Measurements from ENCODE around the gene DTX3. TPM values are rescaled to one million over a fixed set of nuclear protein-coding genes. Genes with fewer than 3 reads are reported as not detected.
A peak's percentile ranks its signal among the peaks of the same experiment; 100 is the strongest.

DTX3 gene
- total and polyA plus RNA-seq, 2 of the 13 experiments (the other 11 are each of a cell fraction or from before 2014, with no cell fraction given) = 9.0 to 27.2 TPM

GRCh38 chr12:57618966-57619433, 14.4 kb downstream of the DTX3 start (continued):
- TF ChIP-seq KAT7 (CRISPR knock-in tag; IDR thresholded peaks at IDR 0.05; ENCODE audit: borderline replicate concordance) = no peak
- TF ChIP-seq, protein P1, sequence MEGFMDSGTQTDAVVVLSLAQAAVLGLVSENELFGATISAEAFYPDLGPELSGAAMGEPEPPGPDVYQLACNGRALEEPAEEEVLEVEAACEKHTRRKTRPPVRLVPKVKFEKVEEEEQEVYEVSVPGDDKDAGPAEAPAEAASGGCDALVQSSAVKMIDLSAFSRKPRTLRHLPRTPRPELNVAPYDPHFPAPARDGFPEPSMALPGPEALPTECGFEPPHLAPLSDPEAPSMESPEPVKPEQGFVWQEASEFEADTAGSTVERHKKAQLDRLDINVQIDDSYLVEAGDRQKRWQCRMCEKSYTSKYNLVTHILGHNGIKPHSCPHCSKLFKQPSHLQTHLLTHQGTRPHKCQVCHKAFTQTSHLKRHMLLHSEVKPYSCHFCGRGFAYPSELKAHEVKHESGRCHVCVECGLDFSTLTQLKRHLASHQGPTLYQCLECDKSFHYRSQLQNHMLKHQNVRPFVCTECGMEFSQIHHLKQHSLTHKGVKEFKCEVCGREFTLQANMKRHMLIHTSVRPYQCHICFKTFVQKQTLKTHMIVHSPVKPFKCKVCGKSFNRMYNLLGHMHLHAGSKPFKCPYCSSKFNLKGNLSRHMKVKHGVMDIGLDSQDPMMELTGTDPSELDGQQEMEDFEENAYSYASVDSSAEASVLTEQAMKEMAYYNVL (CRISPR knock-in tag; IDR thresholded peaks at IDR 0.05; ENCODE audit: borderline replicate concordance) = no peak
- 0 out of 4 replicates have a peak, but pooled peaks of 1 of the 2 experiments have one; percentile 11 for TF ChIP-seq HMGXB4 (CRISPR knock-in tag; IDR thresholded peaks at IDR 0.05; ENCODE audit: borderline replicate concordance in 1 of 2, low read depth in 1 of 2)
- TF ChIP-seq ZNF547 (CRISPR knock-in tag; IDR thresholded peaks at IDR 0.05) = 0 out of 2 replicates have a peak, but pooled peaks have one; percentile 48
- TF ChIP-seq PLRG1 (conservative IDR thresholded peaks at IDR 0.05) = no peak
- no peak for TF ChIP-seq ZNF7 (CRISPR knock-in tag; IDR thresholded peaks at IDR 0.05)
- 0 out of 2 replicates have a peak, but pooled peaks have one; percentile 33 for TF ChIP-seq ZSCAN25 (CRISPR knock-in tag; IDR thresholded peaks at IDR 0.05)
- TF ChIP-seq SNAPC2 (CRISPR knock-in tag; IDR thresholded peaks at IDR 0.05) = no peak
- TF ChIP-seq ZXDC (CRISPR knock-in tag; IDR thresholded peaks at IDR 0.05) = no peak

Measured in HepG2 (cell line).